HG03460 (cell line): ENCODE measurements around the gene TNFAIP3.
A peak's percentile ranks its signal among the peaks of the same experiment; 100 is the strongest.

Source experiments
- ATAC-seq: cut with Tn5 transposase; IDR thresholded peaks from one replicate; pipeline ENCODE4 v1.9.1; 2021; ENCODE audit not compliant: unreplicated experiment

Gene TNFAIP3

GRCh38 chr6:137900815-137901214 is 33.8 kb downstream of the TNFAIP3 start:
- ATAC-seq, result no peak

DNA sequence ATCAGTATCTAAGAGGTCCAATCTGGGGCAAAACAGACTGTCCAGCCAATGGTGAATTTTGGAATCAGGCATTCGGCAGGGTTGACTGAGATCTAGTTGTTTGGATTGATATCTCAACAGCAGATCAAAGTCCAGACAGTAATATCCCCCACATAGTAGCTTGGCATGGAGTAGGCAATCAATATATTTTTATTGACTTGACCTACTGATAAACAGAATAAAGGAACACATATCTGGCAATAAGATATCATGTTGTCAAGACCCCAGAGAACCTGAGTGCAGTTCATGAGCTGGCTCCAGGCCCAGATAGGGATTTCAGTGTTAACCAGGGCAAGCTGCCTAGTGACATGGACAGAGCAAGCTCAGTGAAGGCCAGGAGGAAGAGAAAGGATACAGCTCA is 34.4 kb downstream of the TNFAIP3 start:
- no peak for ATAC-seq

DNA sequence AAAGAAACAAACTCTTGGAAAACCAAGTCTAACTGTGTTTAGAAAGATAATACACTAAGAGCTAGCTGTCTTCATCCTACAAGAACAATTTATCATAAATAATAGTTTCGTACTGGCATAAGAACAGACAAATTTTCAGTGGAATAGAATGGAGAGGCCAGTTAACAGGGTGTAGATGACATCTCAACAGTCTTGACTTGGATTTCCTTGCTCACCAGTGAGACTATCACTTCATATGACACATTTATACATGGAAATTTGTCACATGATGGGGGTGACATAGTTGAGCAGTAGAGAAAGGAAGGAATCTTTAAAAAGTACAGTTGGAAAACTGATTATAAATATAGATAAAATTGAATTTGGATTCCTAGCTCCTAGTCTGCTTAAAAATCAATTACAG is 35.6 kb downstream of the TNFAIP3 start:
- ATAC-seq, result no peak

DNA sequence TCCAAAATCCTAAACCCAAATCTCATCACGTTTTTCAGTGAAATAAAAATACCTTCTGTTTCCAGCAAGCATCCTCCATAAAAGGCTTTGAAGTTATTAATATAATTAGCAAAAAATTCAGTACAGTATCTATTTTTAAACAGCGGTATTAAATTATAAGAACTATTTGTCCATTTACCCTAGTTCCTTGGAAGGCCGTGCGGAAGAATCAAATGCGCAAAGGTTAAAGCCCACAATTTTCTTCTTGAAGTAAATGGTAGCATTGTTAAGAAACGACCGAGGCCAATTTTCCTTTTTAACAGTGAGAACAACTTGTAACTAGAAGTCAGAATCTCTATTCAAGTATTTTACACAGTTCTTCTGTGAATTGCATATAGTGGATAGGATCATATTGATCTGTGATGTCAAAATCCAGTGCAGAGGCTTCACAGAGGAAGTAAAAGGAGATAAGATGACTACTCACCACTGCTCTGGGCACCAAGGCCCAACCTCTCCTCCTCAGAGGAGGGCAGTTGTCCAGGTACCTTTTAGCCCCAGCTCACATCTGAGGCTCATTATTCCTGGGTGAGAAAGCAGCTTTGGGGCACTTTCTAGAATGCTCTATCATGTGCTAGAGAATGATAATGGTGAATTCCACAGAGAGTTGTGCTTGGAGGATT is 36.3 kb downstream of the TNFAIP3 start:
- no peak for ATAC-seq

- ATAC-seq, result peak; percentile 79
Observed at GRCh38 chr6:137903933-137904821, 37.1 kb downstream of the TNFAIP3 start.

DNA sequence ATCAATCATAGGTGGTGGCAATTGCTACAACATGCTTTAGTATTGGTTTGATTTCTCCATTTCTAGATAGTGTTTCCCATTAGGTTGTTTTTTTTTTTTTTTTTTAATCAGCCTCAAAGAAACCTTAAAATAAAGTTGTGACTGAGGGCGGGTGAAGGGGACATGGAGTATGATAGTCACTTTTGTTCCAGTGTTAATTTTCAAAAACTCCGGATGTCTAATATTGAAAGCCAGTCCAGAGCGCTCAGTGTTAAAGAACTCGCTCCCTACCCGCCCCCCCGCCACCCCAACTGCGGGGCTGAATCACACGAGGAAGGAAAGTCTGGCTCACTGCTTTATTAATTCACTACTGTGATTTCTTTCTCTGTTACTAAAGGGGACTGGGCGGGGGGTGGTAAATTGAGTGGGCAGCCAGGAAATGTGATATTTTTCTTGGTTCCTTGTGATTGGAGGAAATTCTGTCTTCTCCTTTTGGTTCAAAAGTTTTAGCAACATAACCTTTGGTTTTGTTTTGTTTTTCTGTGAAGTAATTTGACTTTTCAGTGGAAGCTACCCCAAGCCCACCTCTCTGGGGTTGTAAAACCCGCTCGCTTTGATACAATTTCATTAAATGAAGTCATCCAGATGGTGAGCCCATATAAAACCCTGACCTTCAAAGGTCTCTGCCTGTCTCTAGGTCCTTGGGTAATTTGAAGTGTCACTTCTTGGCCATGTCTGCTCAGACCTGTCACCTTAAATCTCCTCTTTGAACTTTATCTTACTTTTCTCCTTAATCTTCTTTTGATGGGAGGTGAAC is 38.0 kb downstream of the TNFAIP3 start:
- peak; percentile 48 for ATAC-seq

DNA sequence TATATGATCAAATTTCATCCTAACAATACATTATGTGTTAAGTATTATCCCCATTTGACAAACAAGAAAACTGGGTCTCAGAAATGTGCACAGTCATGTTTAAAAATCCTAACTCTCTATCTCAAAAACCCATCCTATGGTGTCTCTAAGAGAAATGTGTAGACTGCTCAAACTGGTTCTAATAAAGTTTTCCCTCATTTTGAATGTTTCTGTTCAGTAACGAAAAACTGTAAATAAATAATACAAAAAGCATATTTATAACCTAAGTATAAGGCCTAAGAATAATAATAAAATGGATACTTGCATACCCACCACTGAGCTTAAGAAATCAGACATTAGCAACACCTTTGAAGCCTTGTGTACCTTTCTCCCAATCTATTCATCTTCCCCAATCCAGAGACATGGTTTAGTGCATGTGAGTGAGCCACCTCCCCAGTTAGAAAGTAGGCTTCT is 39.0 kb downstream of the TNFAIP3 start:
- no peak for ATAC-seq

DNA sequence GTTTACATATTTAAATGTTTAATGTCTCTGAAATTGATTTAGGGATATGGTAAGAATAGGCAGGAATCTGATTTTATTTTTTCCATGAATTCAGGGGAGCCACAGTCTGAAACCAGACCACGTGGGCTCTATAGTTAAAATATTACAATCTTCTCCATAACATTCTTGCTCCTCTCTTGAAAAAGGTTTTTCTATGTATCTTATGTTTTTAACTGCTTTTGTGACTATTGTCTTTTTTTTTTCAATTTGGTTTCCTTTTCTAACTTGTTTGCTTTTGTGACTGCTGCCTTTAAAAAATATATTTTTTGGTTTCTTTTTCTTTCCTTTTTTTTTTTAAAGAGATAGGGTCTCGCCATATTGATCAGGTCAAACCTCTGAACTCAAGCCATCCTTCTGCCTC is 40.1 kb downstream of the TNFAIP3 start:
- ATAC-seq, result no peak

- ATAC-seq, result no peak
Observed at GRCh38 chr6:137909533-137909932, 42.5 kb downstream of the TNFAIP3 start.

- no peak for ATAC-seq
Observed at GRCh38 chr6:137910424-137910834, 43.4 kb downstream of the TNFAIP3 start.

GRCh38 chr6:137910843-137911456 is 43.9 kb downstream of the TNFAIP3 start:
- no peak for ATAC-seq

- peak; percentile 47 for ATAC-seq
Observed at GRCh38 chr6:137911675-137912191, 44.7 kb downstream of the TNFAIP3 start.

- ATAC-seq, result no peak
Observed at GRCh38 chr6:137912813-137913212, 45.8 kb downstream of the TNFAIP3 start.

- ATAC-seq, result no peak
Observed at GRCh38 chr6:137913434-137913833, 46.4 kb downstream of the TNFAIP3 start.

- no peak for ATAC-seq
Observed at GRCh38 chr6:137913996-137914529, 47.0 kb downstream of the TNFAIP3 start.

GRCh38 chr6:137914530-137915193 is 47.6 kb downstream of the TNFAIP3 start:
- ATAC-seq, result no peak

GRCh38 chr6:137915790-137916189 is 48.7 kb downstream of the TNFAIP3 start:
- no peak for ATAC-seq

DNA sequence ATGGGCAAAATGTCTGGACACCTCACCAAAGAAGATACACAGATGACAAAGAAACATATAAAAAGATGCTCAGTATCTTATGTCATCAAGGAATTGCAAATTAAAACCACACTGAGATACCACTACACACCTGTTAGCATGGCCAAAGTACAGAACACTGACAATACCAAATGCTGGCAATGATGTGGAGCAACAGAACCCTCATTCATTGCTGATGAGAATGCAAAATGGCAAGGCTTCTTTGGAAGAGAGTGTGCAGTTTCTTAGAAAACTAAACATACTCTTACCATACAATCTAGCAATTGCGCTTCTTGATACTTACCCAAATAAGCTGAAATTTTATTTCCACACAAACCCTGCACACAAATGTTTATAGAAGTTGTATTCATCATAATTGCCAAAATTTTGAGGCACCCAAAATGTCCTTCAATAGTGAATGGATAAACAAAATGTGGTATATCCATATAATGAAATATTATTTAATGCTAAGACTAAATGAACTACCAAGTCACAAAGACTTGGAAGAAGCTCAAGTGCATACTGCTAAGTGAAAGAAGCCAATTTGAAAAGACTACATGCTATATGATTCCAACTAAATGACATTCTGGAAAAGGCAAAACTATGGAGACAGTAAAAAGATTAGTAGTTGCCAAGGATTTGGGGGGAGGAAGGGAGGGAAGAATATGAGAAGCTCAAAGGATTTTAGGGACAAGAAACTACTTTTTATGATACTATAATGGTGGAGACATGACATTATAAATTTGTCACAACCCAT is 50.7 kb downstream of the TNFAIP3 start:
- ATAC-seq, result no peak

DNA sequence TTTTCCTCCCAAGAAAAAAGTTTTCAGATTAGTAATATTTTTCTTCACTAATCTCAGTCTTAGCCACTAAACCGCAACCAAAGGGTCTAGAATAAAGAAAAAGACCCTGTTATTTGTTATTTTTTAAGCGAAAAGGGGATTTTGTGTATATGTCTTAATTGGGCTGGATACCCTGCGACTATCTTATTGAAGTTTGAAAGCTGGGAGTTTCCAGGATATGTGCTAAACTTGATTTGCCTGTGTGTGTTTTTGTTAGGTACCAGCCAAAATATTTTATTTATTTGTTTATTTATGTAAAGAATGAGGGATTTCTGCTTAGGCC is 52.4 kb downstream of the TNFAIP3 start:
- ATAC-seq, result no peak
